ENCODE results near the gene NUDT15. TPM values are rescaled to one million over a fixed set of nuclear protein-coding genes. Genes with fewer than 3 reads are reported as not detected.

NUDT15 gene
- total RNA-seq, 1 donor from 2014 or later = 13.2 TPM

DNA sequence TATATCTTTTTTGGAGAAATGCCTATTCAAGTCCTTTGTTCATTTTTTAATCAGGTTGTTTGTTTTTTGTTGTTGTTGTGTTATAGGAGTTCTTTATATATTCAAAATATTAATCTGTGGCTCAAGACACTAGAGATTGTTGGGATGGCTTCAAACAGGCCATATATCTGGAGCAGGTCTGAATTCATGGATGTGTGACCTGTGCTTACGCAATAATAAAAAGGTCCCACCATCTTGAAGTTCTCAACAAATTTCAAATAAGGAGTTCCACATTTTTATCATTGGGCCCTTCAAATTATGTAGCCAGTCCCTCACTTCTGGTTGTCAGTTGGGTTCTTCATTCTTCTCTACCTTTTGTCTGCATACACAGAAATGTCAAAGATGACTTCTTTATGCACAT lies 17.7 kb upstream of the NUDT15 start:
- no peak overlapping the region for H3K4me3 ChIP-seq
- H3K27ac ChIP-seq (replicated peaks) = no peak overlapping the region
- intact Hi-C loops (cut with micrococcal nuclease) = no loop called here
- no peak for DNase-seq
- H3K36me3 ChIP-seq = no peaks in the 10 kb centered on the region
- peaks cover 4% of the 10 kb centered on the region for H3K9me3 ChIP-seq (replicated peaks)
- TF ChIP-seq, protein P1, sequence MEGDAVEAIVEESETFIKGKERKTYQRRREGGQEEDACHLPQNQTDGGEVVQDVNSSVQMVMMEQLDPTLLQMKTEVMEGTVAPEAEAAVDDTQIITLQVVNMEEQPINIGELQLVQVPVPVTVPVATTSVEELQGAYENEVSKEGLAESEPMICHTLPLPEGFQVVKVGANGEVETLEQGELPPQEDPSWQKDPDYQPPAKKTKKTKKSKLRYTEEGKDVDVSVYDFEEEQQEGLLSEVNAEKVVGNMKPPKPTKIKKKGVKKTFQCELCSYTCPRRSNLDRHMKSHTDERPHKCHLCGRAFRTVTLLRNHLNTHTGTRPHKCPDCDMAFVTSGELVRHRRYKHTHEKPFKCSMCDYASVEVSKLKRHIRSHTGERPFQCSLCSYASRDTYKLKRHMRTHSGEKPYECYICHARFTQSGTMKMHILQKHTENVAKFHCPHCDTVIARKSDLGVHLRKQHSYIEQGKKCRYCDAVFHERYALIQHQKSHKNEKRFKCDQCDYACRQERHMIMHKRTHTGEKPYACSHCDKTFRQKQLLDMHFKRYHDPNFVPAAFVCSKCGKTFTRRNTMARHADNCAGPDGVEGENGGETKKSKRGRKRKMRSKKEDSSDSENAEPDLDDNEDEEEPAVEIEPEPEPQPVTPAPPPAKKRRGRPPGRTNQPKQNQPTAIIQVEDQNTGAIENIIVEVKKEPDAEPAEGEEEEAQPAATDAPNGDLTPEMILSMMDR (IDR thresholded peaks at IDR 0.05; ENCODE audit: borderline replicate concordance) = no peak
- H3K4me1 ChIP-seq = no peaks in the 10 kb centered on the region
- H3K27me3 ChIP-seq (ENCODE audit: low read depth) = no peaks in the 10 kb centered on the region

DNA sequence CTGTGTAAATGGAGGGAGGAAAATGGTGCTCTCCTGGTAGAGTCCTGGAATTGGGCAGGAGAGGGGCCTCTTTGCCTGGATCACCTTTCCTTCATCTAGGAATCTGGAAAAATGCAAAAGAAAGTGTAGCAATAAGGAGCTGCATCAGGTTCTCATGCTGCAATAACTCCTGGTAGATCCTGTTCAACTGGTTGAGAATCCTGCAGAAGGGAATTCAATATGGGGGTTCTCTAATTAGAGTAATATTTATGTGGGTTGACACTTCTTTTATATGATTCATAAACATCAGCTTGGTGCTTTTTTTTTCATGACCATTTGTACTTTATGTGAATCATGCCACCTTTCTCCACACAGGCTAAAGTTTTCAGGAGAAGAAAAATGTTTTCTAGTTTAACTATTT lies 9.5 kb upstream of the NUDT15 start:
- Histone ChIP-seq H3K27me3 (ENCODE audit: low read depth) (no peaks in the 10 kb centered on the region), H3K27ac (replicated peaks) (no peak overlapping the region), H3K36me3 (peaks cover 11% of the 10 kb centered on the region), H3K4me3 (no peak overlapping the region), H3K9me3 (replicated peaks) (peaks cover 15% of the 10 kb centered on the region), H3K4me1 (no peaks in the 10 kb centered on the region)
- intact Hi-C loops (cut with micrococcal nuclease) = no loop called here
- TF ChIP-seq, protein P1 (IDR thresholded peaks at IDR 0.05; ENCODE audit: borderline replicate concordance) = no peak
- DNase-seq = no peak

DNA sequence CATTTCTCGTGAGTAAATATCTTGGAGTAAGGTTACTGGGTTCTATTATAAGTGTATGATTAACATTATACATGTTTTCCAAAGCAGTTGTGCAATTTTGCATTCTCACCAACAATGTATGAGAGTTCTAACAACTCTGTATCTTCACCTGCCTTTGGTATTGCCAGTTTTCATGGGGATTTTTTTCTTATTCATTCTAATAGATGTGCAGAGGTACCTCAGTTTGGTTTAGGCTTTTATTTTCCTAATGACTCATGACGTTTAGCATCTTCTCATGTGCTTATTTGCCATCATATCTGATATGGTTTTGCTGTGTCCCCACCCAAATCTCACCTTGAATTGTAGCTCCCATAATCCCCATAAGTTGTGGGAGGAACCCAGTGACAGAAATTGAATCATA lies 7.7 kb upstream of the NUDT15 start:
- Histone ChIP-seq H3K27me3 (ENCODE audit: low read depth) (no peaks in the 10 kb centered on the region), H3K4me1 (no peaks in the 10 kb centered on the region), H3K9me3 (replicated peaks) (peaks cover 12% of the 10 kb centered on the region), H3K36me3 (peaks cover 11% of the 10 kb centered on the region), H3K4me3 (no peak overlapping the region), H3K27ac (replicated peaks) (no peak overlapping the region)
- TF ChIP-seq, protein P1 (IDR thresholded peaks at IDR 0.05; ENCODE audit: borderline replicate concordance) = no peak
- no peak for DNase-seq
- intact Hi-C loops (cut with micrococcal nuclease) = no loop called here

DNA sequence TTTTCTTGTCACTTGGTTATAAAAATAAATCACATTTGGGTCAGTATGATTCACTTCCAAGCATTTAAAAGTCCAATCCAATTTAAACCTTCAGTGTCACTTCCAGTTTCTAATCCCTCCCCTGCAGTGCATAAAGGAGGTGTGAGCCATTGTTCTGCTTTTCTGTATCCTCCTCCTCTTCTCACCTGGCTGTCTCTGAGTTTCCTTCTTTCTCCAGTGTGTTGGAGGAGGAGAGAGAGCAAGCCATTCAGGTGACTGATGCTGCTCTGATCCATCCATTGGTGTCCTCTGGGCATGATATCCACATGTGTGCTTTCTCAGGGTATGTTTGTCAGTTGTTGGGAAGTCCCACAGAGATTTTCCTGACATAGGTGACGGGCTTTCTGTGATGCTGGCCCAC lies 1.2 kb downstream of the NUDT15 start:
- H3K27me3 ChIP-seq (ENCODE audit: low read depth) = no peaks in the 10 kb centered on the region
- H3K4me1 ChIP-seq = peaks cover 25% of the 10 kb centered on the region
- intact Hi-C loops (cut with micrococcal nuclease) = no loop called here
- H3K36me3 ChIP-seq = peaks cover 18% of the 10 kb centered on the region
- H3K27ac ChIP-seq (replicated peaks) = peak overlapping the region; percentile 99
- H3K4me3 ChIP-seq = peak overlapping the region; percentile 79
- no peaks in the 10 kb centered on the region for H3K9me3 ChIP-seq (replicated peaks)
- no peak for DNase-seq
- TF ChIP-seq, protein P1 (IDR thresholded peaks at IDR 0.05; ENCODE audit: borderline replicate concordance) = no peak

DNA sequence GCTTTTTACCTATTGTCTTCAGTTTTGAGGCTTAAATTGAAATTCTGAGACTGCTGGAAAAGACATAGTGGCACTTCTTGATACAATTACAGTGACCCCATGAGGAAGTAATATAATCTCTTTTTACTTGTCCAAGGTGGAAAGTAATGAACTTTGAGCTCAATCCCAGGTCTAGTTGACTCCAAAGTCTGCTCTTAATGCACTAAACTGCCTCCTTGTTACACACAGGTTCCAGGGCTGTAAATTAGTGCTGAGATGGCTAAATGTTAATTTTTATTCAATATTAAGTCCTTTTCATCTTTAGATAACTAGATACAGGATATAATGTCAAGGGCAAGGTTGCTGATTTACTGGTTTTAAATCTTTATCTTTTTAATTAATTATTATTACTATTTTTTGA lies 2.5 kb downstream of the NUDT15 start:
- Histone ChIP-seq H3K9me3 (replicated peaks) (no peaks in the 10 kb centered on the region), H3K36me3 (peaks cover 18% of the 10 kb centered on the region), H3K27me3 (ENCODE audit: low read depth) (no peaks in the 10 kb centered on the region), H3K27ac (replicated peaks) (no peak overlapping the region), H3K4me1 (peaks cover 25% of the 10 kb centered on the region), H3K4me3 (no peak overlapping the region)
- TF ChIP-seq, protein P1 (IDR thresholded peaks at IDR 0.05; ENCODE audit: borderline replicate concordance) = no peak
- intact Hi-C loops (cut with micrococcal nuclease) = no loop called here
- DNase-seq = no peak

DNA sequence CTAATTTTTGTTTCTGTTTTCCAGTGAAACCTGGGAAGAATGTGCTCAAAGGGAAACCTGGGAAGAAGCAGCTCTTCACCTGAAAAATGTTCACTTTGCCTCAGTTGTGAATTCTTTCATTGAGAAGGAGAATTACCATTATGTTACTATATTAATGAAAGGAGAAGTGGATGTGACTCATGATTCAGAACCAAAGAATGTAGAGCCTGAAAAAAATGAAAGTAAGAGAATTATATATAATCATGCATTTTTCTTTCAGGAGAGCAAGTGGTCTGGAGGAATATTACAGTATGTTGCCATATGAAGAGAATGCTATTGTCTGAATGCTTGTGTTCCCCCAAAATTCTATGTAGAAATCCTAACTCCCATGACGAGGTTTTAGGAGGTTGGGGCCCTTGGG lies 3.4 kb downstream of the NUDT15 start:
- Histone ChIP-seq H3K36me3 (peaks cover 21% of the 10 kb centered on the region), H3K9me3 (replicated peaks) (no peaks in the 10 kb centered on the region), H3K27me3 (ENCODE audit: low read depth) (no peaks in the 10 kb centered on the region), H3K4me3 (no peak overlapping the region), H3K27ac (replicated peaks) (no peak overlapping the region), H3K4me1 (peaks cover 25% of the 10 kb centered on the region)
- no peak for DNase-seq
- intact Hi-C loops (cut with micrococcal nuclease) = no loop called here
- TF ChIP-seq, protein P1 (IDR thresholded peaks at IDR 0.05; ENCODE audit: borderline replicate concordance) = no peak
